Osteoblast (primary cell): ENCODE measurements around the gene TRNP1. TPM values are rescaled to one million over a fixed set of nuclear protein-coding genes. Genes with fewer than 3 reads are reported as not detected.

Source experiments
- DNase-seq: peaks from one replicate; pipeline ENCODE4 v3.0.0; 2011; ENCODE audit warnings: low spot score, mixed read lengths; ENCODE audit not compliant: insufficient read length; ENCODE audit errors: missing footprints
- H2AFZ ChIP-seq: 2 replicates; pipeline ENCODE4 v1.6.0; 2011; ENCODE audit warnings: mild to moderate bottlenecking, low read length
- H3K27ac ChIP-seq: 2 replicates; pipeline ENCODE4 v1.5.1; 2011; ENCODE audit warnings: mild to moderate bottlenecking, low read depth, low read length, moderate library complexity
- H3K27me3 ChIP-seq: 2 replicates; pipeline ENCODE4 v1.6.0; 2012; ENCODE audit warnings: mild to moderate bottlenecking, control low read depth, inconsistent platforms, low read length, moderate library complexity; ENCODE audit not compliant: insufficient read depth
- H3K36me3 ChIP-seq: 2 replicates; pipeline ENCODE4 v1.5.1; 2011; ENCODE audit warnings: mild to moderate bottlenecking, low read length, control low read depth, moderate library complexity; ENCODE audit not compliant: insufficient read depth
- H3K4me1 ChIP-seq: 2 replicates; pipeline ENCODE4 v1.5.1; 2011; ENCODE audit warnings: mild to moderate bottlenecking, low read length, control low read depth, moderate library complexity; ENCODE audit not compliant: insufficient read depth
- H3K4me2 ChIP-seq: 2 replicates; pipeline ENCODE4 v1.6.0; 2011; ENCODE audit warnings: mild to moderate bottlenecking, low read length; ENCODE audit not compliant: insufficient read depth
- H3K4me3 ChIP-seq: fragments of 200-600 bp; sonication (generic); 3 replicates; pipeline ENCODE4 v1.5.1; 2012; ENCODE audit warnings: mild to moderate bottlenecking, low read length, inconsistent platforms; ENCODE audit not compliant: insufficient read depth
- H3K79me2 ChIP-seq: 2 replicates; pipeline ENCODE4 v1.6.0; 2012; ENCODE audit warnings: mild to moderate bottlenecking, low read length, control low read depth, inconsistent platforms; ENCODE audit not compliant: insufficient read depth
- H3K9me3 ChIP-seq: 2 replicates; pipeline ENCODE4 v1.5.1; 2011; ENCODE audit warnings: low read depth, low read length, control low read depth
- H4K20me1 ChIP-seq: 2 replicates; pipeline ENCODE4 v1.6.0; 2012; ENCODE audit warnings: mild to moderate bottlenecking, low read length, control low read depth; ENCODE audit not compliant: insufficient read depth
- total RNA-seq: library from RNA; depleted of rRNA; stranded (reverse); fragments of >200 nt; gene quantifications from 2 replicates; pipeline ENCODE4 v1.2.3, GENCODE V29; 2012
- TF ChIP-seq, protein P1 (sequence below): IDR thresholded peaks from 2 replicates; pipeline ENCODE4 v1.5.1; 2011; ENCODE audit warnings: mild to moderate bottlenecking, low read depth, low read length, moderate library complexity; ENCODE audit errors: extremely low read depth

The TRNP1 gene
- total RNA-seq, 1 donor = 6.5 TPM

DNA sequence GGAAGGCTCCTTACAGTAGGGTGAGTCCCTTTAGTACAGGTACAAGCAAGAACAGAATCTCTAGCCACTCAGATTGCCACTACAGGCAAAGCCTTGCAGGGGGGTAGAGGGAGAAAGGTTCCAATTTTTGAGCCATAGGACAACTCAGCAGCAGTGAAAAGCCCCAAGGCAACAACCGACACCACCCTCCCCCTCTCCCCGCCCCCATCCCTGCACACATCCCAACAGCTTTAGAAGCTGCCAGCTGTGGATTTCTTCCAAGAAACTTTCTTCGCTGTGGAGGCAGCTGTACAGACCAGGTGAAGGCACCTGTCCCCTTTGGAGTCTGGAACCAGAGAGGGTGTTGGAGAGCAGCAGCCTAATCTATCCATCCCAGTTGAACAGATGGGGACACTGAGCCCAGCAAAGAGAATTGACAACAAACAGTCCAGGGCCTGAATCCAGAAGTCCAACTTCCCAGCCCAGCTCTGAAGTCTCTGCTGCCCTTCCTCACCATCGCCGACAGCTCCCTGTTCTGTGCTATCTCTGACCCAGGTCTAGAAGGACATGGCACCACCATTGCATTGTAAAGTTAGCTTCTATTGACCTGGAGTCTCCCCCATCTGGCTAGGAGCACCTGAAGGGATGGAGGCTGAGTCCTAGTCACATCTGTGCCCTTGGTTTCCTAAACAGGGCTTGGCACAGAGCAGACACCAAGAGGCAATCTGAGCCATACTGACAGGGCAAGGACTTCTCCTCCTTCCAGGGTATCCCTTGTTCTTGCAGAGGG is 16.9 kb downstream of the TRNP1 start:
- H3K4me2 ChIP-seq = peak overlapping the region; percentile 82
- H3K4me1 ChIP-seq = peaks cover 37% of the 10 kb centered on the region
- DNase-seq = peak; percentile 47
- no peaks in the 10 kb centered on the region for H4K20me1 ChIP-seq
- no peaks in the 10 kb centered on the region for H3K27me3 ChIP-seq
- no peaks in the 10 kb centered on the region for H3K9me3 ChIP-seq
- H3K36me3 ChIP-seq = no peaks in the 10 kb centered on the region
- H3K4me3 ChIP-seq = peak overlapping the region; percentile 39
- no peaks in the 10 kb centered on the region for H3K79me2 ChIP-seq
- H2AFZ ChIP-seq = no peak overlapping the region
- no peak overlapping the region for H3K27ac ChIP-seq
- TF ChIP-seq, protein P1, sequence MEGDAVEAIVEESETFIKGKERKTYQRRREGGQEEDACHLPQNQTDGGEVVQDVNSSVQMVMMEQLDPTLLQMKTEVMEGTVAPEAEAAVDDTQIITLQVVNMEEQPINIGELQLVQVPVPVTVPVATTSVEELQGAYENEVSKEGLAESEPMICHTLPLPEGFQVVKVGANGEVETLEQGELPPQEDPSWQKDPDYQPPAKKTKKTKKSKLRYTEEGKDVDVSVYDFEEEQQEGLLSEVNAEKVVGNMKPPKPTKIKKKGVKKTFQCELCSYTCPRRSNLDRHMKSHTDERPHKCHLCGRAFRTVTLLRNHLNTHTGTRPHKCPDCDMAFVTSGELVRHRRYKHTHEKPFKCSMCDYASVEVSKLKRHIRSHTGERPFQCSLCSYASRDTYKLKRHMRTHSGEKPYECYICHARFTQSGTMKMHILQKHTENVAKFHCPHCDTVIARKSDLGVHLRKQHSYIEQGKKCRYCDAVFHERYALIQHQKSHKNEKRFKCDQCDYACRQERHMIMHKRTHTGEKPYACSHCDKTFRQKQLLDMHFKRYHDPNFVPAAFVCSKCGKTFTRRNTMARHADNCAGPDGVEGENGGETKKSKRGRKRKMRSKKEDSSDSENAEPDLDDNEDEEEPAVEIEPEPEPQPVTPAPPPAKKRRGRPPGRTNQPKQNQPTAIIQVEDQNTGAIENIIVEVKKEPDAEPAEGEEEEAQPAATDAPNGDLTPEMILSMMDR = no peak

DNA sequence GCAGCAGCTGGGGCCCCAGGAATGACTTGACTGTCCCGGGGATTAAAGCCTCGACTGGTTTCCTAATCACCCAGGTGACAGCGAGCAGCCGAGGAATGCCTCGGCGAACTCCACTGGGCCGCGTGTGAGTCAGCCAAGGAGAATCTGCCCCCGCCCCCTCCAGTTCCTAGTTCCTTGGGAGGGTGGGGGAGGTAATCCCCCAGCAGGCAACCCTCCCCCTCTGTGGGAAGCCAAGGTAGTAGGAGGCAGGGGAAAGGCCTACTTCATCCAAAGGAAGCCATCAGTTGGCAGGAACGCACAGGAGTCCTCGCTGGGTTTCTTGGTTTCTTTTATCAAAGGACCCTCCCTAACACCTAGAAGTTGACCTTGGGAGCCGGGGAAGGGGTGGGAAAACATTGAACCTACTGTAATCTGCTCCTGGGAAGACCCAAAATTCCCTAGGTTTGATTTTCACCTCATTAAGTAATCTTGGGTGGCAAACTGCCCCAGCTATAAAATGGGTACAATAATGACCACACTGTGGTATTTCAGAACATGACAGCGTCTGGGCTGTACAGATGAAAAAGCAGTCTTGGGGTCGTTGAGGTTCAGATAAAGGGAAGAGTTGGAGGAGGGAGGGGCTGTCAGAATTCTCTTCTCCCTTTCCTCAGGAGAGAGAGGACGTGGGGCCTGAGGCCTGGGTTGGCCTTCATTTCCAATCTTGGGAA is 17.7 kb downstream of the TRNP1 start:
- H2AFZ ChIP-seq = no peak overlapping the region
- peak; percentile 96 for DNase-seq
- H3K27me3 ChIP-seq = no peaks in the 10 kb centered on the region
- H3K4me2 ChIP-seq = peak overlapping the region; percentile 82
- no peaks in the 10 kb centered on the region for H3K9me3 ChIP-seq
- TF ChIP-seq, protein P1 = no peak
- H3K4me1 ChIP-seq = peaks cover 37% of the 10 kb centered on the region
- peak overlapping the region; percentile 39 for H3K4me3 ChIP-seq
- no peaks in the 10 kb centered on the region for H4K20me1 ChIP-seq
- no peaks in the 10 kb centered on the region for H3K36me3 ChIP-seq
- no peak overlapping the region for H3K27ac ChIP-seq
- H3K79me2 ChIP-seq = no peaks in the 10 kb centered on the region

DNA sequence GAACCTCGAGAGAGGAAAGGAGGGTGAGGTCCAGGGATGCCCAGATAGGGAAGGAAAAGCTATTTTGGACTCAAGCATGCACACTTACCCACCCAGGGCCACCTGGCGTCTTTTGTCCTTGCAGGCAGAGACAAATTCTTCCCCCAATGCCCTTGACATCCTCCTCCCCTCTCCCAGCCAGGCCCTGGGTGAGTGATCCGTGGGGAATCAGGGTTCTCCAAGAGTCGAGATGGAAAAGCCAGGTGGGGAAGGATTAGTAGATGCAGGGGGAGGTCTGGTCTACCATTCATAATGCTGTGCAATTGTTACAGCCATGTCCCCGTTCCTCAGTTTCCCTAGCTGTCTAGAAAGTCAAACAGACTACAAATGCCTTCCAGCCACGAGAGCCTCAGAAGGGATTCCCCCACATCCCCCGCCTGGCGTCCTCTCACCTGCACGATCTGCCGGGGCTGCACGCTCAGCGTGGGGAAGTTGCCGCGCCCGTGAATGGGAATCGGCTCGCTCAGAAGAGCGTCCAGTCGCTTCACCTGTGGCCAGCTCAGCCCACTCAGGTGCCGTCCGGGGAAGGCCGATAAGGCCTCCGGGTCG is 18.6 kb downstream of the TRNP1 start:
- DNase-seq = peak; percentile 47
- Histone ChIP-seq H3K4me3 (peak overlapping the region; percentile 66), H3K9me3 (no peaks in the 10 kb centered on the region), H4K20me1 (no peaks in the 10 kb centered on the region), H3K4me2 (peak overlapping the region; percentile 82), H3K27me3 (no peaks in the 10 kb centered on the region), H3K27ac (no peak overlapping the region), H3K36me3 (no peaks in the 10 kb centered on the region), H2AFZ (no peak overlapping the region), H3K79me2 (no peaks in the 10 kb centered on the region), H3K4me1 (peaks cover 37% of the 10 kb centered on the region)
- TF ChIP-seq, protein P1 = no peak

DNA sequence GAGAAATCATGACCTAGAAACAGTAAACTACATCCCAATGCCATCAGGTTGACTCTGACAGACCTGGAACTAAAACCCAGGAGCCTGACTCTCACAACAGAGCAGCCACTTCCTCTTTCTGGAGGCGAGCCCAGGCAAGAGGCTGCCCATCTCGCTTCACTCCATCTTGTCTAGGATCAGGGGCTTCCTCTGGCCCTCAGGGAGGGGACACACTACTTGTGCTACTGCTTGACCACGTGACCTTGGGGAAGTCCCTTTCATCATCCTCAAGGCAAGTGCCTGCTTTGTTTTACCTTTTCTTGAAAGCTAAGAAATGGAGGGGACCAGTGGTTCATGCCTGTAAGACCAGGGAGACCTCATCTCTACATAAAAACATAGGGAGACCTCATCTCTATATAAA is 21.8 kb downstream of the TRNP1 start:
- no peaks in the 10 kb centered on the region for H3K36me3 ChIP-seq
- H3K4me3 ChIP-seq = no peak overlapping the region
- no peak for DNase-seq
- H3K4me1 ChIP-seq = peaks cover 21% of the 10 kb centered on the region
- H3K9me3 ChIP-seq = no peaks in the 10 kb centered on the region
- H3K27me3 ChIP-seq = no peaks in the 10 kb centered on the region
- H3K4me2 ChIP-seq = no peak overlapping the region
- TF ChIP-seq, protein P1 = no peak
- no peak overlapping the region for H3K27ac ChIP-seq
- no peaks in the 10 kb centered on the region for H3K79me2 ChIP-seq
- no peaks in the 10 kb centered on the region for H4K20me1 ChIP-seq
- H2AFZ ChIP-seq = peak overlapping the region; percentile 35
